Transverse colon (tissue), 4 donors: ENCODE measurements around the gene SLAMF8.
A peak's percentile ranks its signal among the peaks of the same experiment; 100 is the strongest.

Source experiments
- EP300 ChIP-seq: sonication (generic); formaldehyde crosslinking; IDR thresholded peaks from one replicate; pipeline ENCODE4 v1.6.1; 2017; ENCODE audit warnings: antibody characterized with exemption, low read depth
- POLR2A ChIP-seq: fragments of 450-650 bp; IDR thresholded peaks from one replicate; pipeline ENCODE4 v1.6.1; 2016; ENCODE audit warnings: antibody characterized with exemption, mild to moderate bottlenecking, moderate library complexity
- POLR2AphosphoS5 ChIP-seq, 3 donors: sonication (generic); formaldehyde crosslinking; IDR thresholded peaks; one replicate each; pipeline ENCODE4 v1.6.1; 2016; ENCODE audit warnings: antibody characterized with exemption in 3 of 3
- TF ChIP-seq, protein P1 (sequence below), 5 experiments: fragments of 200-600 bp in 3 of 5; fragments of 450-650 bp in 2 of 5; sonication (generic) in 3 of 5; IDR thresholded peaks; 1 replicate in 2 of 5; 2 replicates in 3 of 5; pipeline ENCODE4 v1.5.1; 2016 to 2017; ENCODE audit warnings: antibody characterized with exemption in 5 of 5, inconsistent platforms in 3 of 5, mild to moderate bottlenecking in 2 of 5, moderate library complexity in 1 of 5

DNA sequence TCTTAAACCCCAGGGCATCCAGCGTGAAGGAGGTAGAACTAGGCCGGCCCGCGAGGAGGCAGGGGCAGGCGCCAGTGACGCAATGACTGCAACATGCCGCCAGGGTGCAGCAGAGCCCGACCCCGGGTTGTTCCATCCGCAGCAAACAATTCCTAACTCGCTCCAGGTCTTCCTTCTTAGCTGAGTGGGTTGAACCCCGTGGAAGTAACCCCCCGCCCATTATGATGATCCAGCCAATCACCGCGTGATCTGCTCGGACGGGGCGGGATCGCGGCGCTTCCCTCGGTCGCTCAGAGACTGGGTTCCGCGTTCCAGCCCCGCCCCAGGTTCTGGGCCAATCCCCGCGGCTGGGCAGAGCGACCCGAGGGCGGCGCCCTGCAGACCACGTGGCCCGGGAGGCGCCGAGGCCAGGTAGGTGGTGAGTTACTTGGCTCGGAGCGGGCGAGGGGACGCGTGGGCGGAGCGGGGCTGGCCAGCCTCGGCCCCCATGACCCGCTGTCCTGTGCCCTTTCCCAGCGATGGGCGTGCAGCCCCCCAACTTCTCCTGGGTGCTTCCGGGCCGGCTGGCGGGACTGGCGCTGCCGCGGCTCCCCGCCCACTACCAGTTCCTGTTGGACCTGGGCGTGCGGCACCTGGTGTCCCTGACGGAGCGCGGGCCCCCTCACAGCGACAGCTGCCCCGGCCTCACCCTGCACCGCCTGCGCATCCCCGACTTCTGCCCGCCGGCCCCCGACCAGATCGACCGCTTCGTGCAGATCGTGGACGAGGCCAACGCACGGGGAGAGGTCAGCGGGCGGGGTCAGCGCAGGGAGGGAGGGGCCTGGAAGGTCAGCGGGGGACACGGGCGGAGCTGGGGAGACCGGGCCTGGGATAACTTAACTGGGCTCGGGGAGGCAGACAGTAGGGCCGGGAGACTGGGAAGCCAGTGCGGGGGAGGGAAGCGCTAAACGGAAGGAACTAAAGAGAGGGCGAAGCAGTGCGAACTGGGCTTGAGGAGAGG is 45.8 kb upstream of the SLAMF8 start, which contains the start of gene DUSP23:
- TF ChIP-seq POLR2A (peak; percentile 94), POLR2AphosphoS5 (IDR thresholded peaks at IDR 0.05) (peak; percentile 83 to 97 (median 96)), EP300 (no peak)
- TF ChIP-seq, protein P1, sequence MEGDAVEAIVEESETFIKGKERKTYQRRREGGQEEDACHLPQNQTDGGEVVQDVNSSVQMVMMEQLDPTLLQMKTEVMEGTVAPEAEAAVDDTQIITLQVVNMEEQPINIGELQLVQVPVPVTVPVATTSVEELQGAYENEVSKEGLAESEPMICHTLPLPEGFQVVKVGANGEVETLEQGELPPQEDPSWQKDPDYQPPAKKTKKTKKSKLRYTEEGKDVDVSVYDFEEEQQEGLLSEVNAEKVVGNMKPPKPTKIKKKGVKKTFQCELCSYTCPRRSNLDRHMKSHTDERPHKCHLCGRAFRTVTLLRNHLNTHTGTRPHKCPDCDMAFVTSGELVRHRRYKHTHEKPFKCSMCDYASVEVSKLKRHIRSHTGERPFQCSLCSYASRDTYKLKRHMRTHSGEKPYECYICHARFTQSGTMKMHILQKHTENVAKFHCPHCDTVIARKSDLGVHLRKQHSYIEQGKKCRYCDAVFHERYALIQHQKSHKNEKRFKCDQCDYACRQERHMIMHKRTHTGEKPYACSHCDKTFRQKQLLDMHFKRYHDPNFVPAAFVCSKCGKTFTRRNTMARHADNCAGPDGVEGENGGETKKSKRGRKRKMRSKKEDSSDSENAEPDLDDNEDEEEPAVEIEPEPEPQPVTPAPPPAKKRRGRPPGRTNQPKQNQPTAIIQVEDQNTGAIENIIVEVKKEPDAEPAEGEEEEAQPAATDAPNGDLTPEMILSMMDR (IDR thresholded peaks at IDR 0.05), result peak; percentile 86 to 99 (median 95)
